Left lung (tissue), 10 donors: ENCODE measurements around the gene TPD52L1. TPM values are rescaled to one million over a fixed set of nuclear protein-coding genes. Genes with fewer than 3 reads are reported as not detected.

ENCODE experiments used
- ATAC-seq: fragments of 200-7000 bp; cut with Tn5 transposase; one replicate; pipeline ENCODE4 v1.9.1; 2020; ENCODE audit warnings: moderate library complexity
- DNase-seq, 4 donors: peaks; one replicate each; pipeline ENCODE4 v3.0.0-alpha.2; 2013 to 2020
- H3K27ac ChIP-seq, 2 donors: fragments of 200-600 bp; sonication (generic) in 1 of 2; one replicate each; pipeline versions ENCODE4 v1.5.0 to v1.8.0; 2020 to 2021
- H3K27me3 ChIP-seq, 2 donors: fragments of 200-600 bp; sonication (generic) in 1 of 2; one replicate each; pipeline versions ENCODE4 v1.5.0 to v1.8.0; 2020 to 2021
- H3K36me3 ChIP-seq, 2 donors: fragments of 200-600 bp; sonication (generic) in 1 of 2; one replicate each; pipeline versions ENCODE4 v1.5.0 to v1.8.0; 2020 to 2021
- H3K4me1 ChIP-seq, 2 donors: fragments of 200-600 bp; one replicate each; pipeline ENCODE4 v1.8.0; 2021
- H3K4me3 ChIP-seq, 2 donors: fragments of 200-600 bp; sonication (generic) in 1 of 2; one replicate each; pipeline versions ENCODE4 v1.5.0 to v1.8.0; 2020 to 2021; ENCODE audit warnings: mild to moderate bottlenecking in 1 of 2
- H3K9me3 ChIP-seq, 2 donors: fragments of 200-600 bp; sonication (generic) in 1 of 2; one replicate each; pipeline versions ENCODE4 v1.5.0 to v1.8.0; 2020 to 2021
- intact Hi-C, 2 donors: fragments of 100-400 bp; cut with DNase I; formaldehyde crosslinking; loops; one replicate each; pipeline versions ENCODE4 v1.11.2 to v1.14.2; 2022
- polyA plus RNA-seq, 6 donors: library from polyadenylated mRNA; unstranded; fragments of 120-200 nt; gene quantifications; one replicate each; pipeline ENCODE4 v1.2.1, GENCODE V29; 2013; ENCODE audit not compliant: insufficient read length in 6 of 6
- total RNA-seq, 2 donors: library from RNA; stranded (reverse); fragmentation: NEBNext Ultra II Directional; extraction: Animal tissue kit (Norgen Biotek cat#: 25700); gene quantifications; one replicate each; pipeline ENCODE4 v1.2.1, GENCODE V29; 2021
- TF ChIP-seq, protein P1 (sequence below), 2 donors: fragments of 200-600 bp; sonication (generic) in 1 of 2; IDR thresholded peaks; one replicate each; pipeline versions ENCODE4 v1.5.0 to v1.8.0; 2021; ENCODE audit warnings: antibody characterized with exemption in 2 of 2
- donor health status: DM: no; HTN: yes; CAD: no.
- donor health status: DM: no; HTN: no; CAD: no.

TPD52L1 gene
- total and polyA plus RNA-seq, 8 donors = 17.4 to 125 (median 80.4) TPM

GRCh38 chr6:125206389-125206788 lies 52.8 kb downstream of the TPD52L1 start:
- DNase-seq (no peak), ATAC-seq (no peak)
- Histone ChIP-seq H3K27ac (no peak overlapping the region), H3K36me3 (no peaks in the 10 kb centered on the region), H3K27me3 (no peaks in the 10 kb centered on the region), H3K4me1 (peaks cover 6 to 8% of the 10 kb centered on the region in 2 donors), H3K9me3 (no peaks in the 10 kb centered on the region), H3K4me3 (no peak overlapping the region)
- intact Hi-C loops = no loop called here
- TF ChIP-seq, protein P1, sequence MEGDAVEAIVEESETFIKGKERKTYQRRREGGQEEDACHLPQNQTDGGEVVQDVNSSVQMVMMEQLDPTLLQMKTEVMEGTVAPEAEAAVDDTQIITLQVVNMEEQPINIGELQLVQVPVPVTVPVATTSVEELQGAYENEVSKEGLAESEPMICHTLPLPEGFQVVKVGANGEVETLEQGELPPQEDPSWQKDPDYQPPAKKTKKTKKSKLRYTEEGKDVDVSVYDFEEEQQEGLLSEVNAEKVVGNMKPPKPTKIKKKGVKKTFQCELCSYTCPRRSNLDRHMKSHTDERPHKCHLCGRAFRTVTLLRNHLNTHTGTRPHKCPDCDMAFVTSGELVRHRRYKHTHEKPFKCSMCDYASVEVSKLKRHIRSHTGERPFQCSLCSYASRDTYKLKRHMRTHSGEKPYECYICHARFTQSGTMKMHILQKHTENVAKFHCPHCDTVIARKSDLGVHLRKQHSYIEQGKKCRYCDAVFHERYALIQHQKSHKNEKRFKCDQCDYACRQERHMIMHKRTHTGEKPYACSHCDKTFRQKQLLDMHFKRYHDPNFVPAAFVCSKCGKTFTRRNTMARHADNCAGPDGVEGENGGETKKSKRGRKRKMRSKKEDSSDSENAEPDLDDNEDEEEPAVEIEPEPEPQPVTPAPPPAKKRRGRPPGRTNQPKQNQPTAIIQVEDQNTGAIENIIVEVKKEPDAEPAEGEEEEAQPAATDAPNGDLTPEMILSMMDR (IDR thresholded peaks at IDR 0.05) = no peak

DNA sequence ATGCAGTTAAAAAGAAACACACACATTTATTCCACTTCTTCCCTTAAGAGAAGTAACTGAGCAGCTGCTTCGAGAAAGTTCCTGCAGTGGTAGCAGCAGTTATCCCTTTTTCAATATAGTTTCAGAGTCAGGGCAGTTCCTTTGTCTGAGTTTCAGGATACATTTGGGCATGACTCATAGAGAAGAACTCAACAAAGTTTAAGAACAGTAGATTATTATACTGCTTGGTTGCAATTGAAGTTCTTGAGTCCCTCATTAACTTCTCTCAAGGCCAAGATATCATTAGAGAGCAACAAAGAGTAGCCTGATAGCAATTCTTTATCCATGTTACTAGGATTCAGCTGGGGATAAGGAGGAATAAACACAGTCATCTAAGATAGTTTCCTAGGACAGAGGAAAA lies 54.4 kb downstream of the TPD52L1 start:
- no peak for ATAC-seq
- DNase-seq = no peak
- H3K27me3 ChIP-seq = no peaks in the 10 kb centered on the region
- no peak overlapping the region for H3K27ac ChIP-seq
- no peak overlapping the region for H3K4me3 ChIP-seq
- no peaks in the 10 kb centered on the region for H3K9me3 ChIP-seq
- no peaks in the 10 kb centered on the region for H3K36me3 ChIP-seq
- TF ChIP-seq, protein P1 (IDR thresholded peaks at IDR 0.05) = no peak
- intact Hi-C loops = no loop called here
- H3K4me1 ChIP-seq = no peaks in the 10 kb centered on the region

- no peak for DNase-seq
- no peak for ATAC-seq
- TF ChIP-seq, protein P1 (IDR thresholded peaks at IDR 0.05) = no peak
- no peak overlapping the region for H3K27ac ChIP-seq
- H3K9me3 ChIP-seq = no peaks in the 10 kb centered on the region
- H3K4me3 ChIP-seq = no peak overlapping the region
- H3K4me1 ChIP-seq = no peaks in the 10 kb centered on the region
- intact Hi-C loops = no loop called here
- H3K27me3 ChIP-seq = no peaks in the 10 kb centered on the region
- no peaks in the 10 kb centered on the region for H3K36me3 ChIP-seq
These were observed 55.2 kb downstream of the TPD52L1 start for GRCh38 chr6:125208625-125209249.

DNA sequence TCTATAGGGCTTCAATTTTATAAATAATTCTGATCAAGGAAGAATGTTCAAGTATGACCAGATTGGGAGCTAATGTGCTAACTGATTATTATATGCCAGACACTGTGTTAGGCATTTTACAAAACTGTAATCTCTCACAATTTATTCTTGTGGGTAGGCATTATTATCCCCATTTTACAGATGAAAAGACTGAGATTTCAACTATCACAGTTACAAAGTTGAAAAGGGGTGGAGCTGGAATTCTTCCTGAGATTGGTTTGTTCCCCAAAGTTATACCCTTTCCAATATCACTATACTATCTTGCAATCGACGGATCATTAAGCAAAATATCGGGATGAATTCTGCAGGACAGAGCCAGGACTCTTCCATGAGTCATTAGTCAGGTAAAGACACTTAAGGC lies 57.1 kb downstream of the TPD52L1 start:
- H3K27me3 ChIP-seq = no peaks in the 10 kb centered on the region
- TF ChIP-seq, protein P1 (IDR thresholded peaks at IDR 0.05) = no peak
- no peaks in the 10 kb centered on the region for H3K4me1 ChIP-seq
- no peak overlapping the region for H3K27ac ChIP-seq
- no peak overlapping the region for H3K4me3 ChIP-seq
- intact Hi-C loops = no loop called here
- DNase-seq (no peak), ATAC-seq (no peak)
- H3K36me3 ChIP-seq = no peaks in the 10 kb centered on the region
- H3K9me3 ChIP-seq = no peaks in the 10 kb centered on the region

GRCh38 chr6:125211352-125211751 lies 57.8 kb downstream of the TPD52L1 start:
- no peak overlapping the region for H3K27ac ChIP-seq
- TF ChIP-seq, protein P1 (IDR thresholded peaks at IDR 0.05) = no peak
- no peaks in the 10 kb centered on the region for H3K4me1 ChIP-seq
- H3K9me3 ChIP-seq = no peaks in the 10 kb centered on the region
- intact Hi-C loops = no loop called here
- H3K4me3 ChIP-seq = no peak overlapping the region
- H3K36me3 ChIP-seq = no peaks in the 10 kb centered on the region
- no peak for DNase-seq
- H3K27me3 ChIP-seq = no peaks in the 10 kb centered on the region
- ATAC-seq = no peak
